SK-N-SH treated with all-trans-retinoic acid at 6 μM for 48 hours (cell line): ENCODE data around the gene CBX8.

Source experiments
- CSDC2 ChIP-seq: fragments of 250-450 bp; sonication (Bioruptor Pico); IDR thresholded peaks from 2 replicates; pipeline ENCODE4 v1.5.0; 2020; ENCODE audit warnings: mild to moderate bottlenecking, moderate library complexity
- OSR1 ChIP-seq: fragments of 250-450 bp; sonication (Bioruptor Pico); IDR thresholded peaks from 2 replicates; pipeline ENCODE4 v1.8.0; 2022; ENCODE audit warnings: moderate library complexity, mild to moderate bottlenecking, inconsistent platforms
- RARB ChIP-seq: fragments of 250-450 bp; sonication (Bioruptor Pico); IDR thresholded peaks from 2 replicates; pipeline ENCODE4 v1.8.0; 2021; ENCODE audit warnings: mild to moderate bottlenecking, moderate library complexity
- ZC3H10 ChIP-seq: fragments of 250-450 bp; sonication (Bioruptor Pico); IDR thresholded peaks from 2 replicates; pipeline ENCODE4 v1.5.1; 2021; ENCODE audit warnings: mild to moderate bottlenecking, moderate library complexity
- ZFP3 ChIP-seq: fragments of 250-450 bp; sonication (Bioruptor Pico); IDR thresholded peaks from 2 replicates; pipeline ENCODE4 v1.5.0; 2020; ENCODE audit warnings: mild to moderate bottlenecking, moderate library complexity
- ZNF565 ChIP-seq: fragments of 450-650 bp; formaldehyde crosslinking; conservative IDR thresholded peaks from 2 replicates; pipeline ENCODE4 v1.5.0; 2020; ENCODE audit warnings: low read depth, mild to moderate bottlenecking, moderate library complexity
- ZNF70 ChIP-seq: fragments of 450-650 bp; formaldehyde crosslinking; IDR thresholded peaks from 2 replicates; pipeline ENCODE4 v1.5.0; 2020; ENCODE audit warnings: mild to moderate bottlenecking, moderate library complexity

- TF ChIP-seq ZNF70 (no peak), ZNF565 (CRISPR knock-in tag) (no peak), OSR1 (no peak), ZC3H10 (CRISPR knock-in tag) (no peak), CSDC2 (CRISPR knock-in tag) (no peak), RARB (CRISPR knock-in tag) (no peak), ZFP3 (CRISPR knock-in tag) (no peak)
These were observed 48.2 kb upstream of the CBX8 start for GRCh38 chr17:79844869-79845600.
